Activated T-cell treated with anti-CD3 and anti-CD28 coated beads for 48 hours (primary cell): ENCODE results near the gene VASH2.
"Not testable (repeated sequence)": the region's sequence is repeated elsewhere in the genome, so short reads cannot be mapped to it uniquely, and the experiment has no call there.

ENCODE experiments used
- DNase-seq: peaks from one replicate; pipeline ENCODE4 v3.0.0-alpha.2; 2020; ENCODE audit warnings: low read depth

Gene VASH2

GRCh38 chr1:212981025-212981495, 30.7 kb downstream of the VASH2 start:
- no peak for DNase-seq

GRCh38 chr1:212981571-212982328, 31.4 kb downstream of the VASH2 start:
- DNase-seq = no peak

- DNase-seq = no peak
Observed at GRCh38 chr1:212982430-212983152, 32.2 kb downstream of the VASH2 start.

- no peak for DNase-seq
Observed at GRCh38 chr1:212983482-212983881, 33.1 kb downstream of the VASH2 start.

- DNase-seq = no peak
Observed at GRCh38 chr1:212984522-212985291, 34.4 kb downstream of the VASH2 start.

- DNase-seq = no peak
Observed at GRCh38 chr1:212986551-212986950, 36.2 kb downstream of the VASH2 start.

- no peak for DNase-seq
Observed at GRCh38 chr1:212987702-212988322, 37.5 kb downstream of the VASH2 start.

- no peak for DNase-seq
Observed at GRCh38 chr1:212990276-212990675, 39.9 kb downstream of the VASH2 start.

- DNase-seq = not testable (repeated sequence)
Observed at GRCh38 chr1:212993960-212994359, 43.6 kb downstream of the VASH2 start.

GRCh38 chr1:212994926-212995325, 44.6 kb downstream of the VASH2 start:
- no peak for DNase-seq

- DNase-seq = no peak
Observed at GRCh38 chr1:213003256-213003655, 52.9 kb downstream of the VASH2 start.

- DNase-seq = no peak
Observed at GRCh38 chr1:213008564-213008963, 58.2 kb downstream of the VASH2 start.

- DNase-seq = no peak
Observed at GRCh38 chr1:213014642-213015041, 64.3 kb downstream of the VASH2 start.

GRCh38 chr1:213015099-213016050, 65.0 kb downstream of the VASH2 start, which contains the start of gene ANGEL2:
ANGEL2 (minus strand) TSS chr1:213015867; CDS start chr1:213015671, 196 bp downstream.
- DNase-seq = peak; percentile 90

- DNase-seq = no peak
Observed at GRCh38 chr1:213017447-213018273, 67.3 kb downstream of the VASH2 start.

GRCh38 chr1:213019450-213019849, 69.1 kb downstream of the VASH2 start:
- no peak for DNase-seq

GRCh38 chr1:213020016-213020415, 69.7 kb downstream of the VASH2 start:
- DNase-seq = no peak

- DNase-seq = not testable (repeated sequence)
Observed at GRCh38 chr1:213027024-213027423, 76.7 kb downstream of the VASH2 start.

GRCh38 chr1:213032651-213033050, 82.3 kb downstream of the VASH2 start:
- DNase-seq = no peak

- DNase-seq = no peak
Observed at GRCh38 chr1:213034713-213035112, 84.4 kb downstream of the VASH2 start.
